Measurements from ENCODE around the gene PHACTR3. TPM values are rescaled to one million over a fixed set of nuclear protein-coding genes. Genes with fewer than 3 reads are reported as not detected.

The PHACTR3 gene
- total and polyA plus RNA-seq, 2 of the 8 experiments (the other 6 are each of a cell fraction or from before 2014, with no cell fraction given), result 0.05 to 0.13 TPM

DNA sequence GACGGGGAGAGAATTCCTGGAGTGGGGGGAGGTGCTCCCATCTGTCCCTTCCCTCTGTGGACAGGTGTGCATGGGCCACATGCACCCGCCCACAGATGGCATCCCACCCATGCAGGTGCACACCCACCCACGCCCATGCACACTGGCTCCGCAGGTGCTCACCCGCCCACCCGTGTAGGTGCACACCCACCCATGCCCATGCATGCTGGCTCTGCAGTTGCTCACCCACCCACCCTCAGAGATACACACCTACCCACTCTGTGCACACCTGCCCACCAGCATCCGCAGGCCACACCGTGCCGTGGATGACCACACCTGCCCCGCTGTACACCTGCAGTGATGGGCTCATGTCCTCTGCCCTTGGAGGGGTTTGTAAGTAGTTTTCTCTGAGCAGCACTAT lies 132.0 kb downstream of the PHACTR3 start:
- no peak overlapping the region for H3K23ac ChIP-seq (ENCODE audit: insufficient read length)
- H2AFZ ChIP-seq (ENCODE audit: low read length), result no peak overlapping the region
- H3K36me3 ChIP-seq (ENCODE audit: control insufficient read depth in 2 of 4, insufficient read depth in 4 of 4, low read length in 3 of 4), result no peaks in the 10 kb centered on the region
- H3K14ac ChIP-seq (ENCODE audit: insufficient read length), result no peak overlapping the region
- no peak overlapping the region for H2BK120ac ChIP-seq (replicated peaks; ENCODE audit: low read depth, low read length)
- H4K20me1 ChIP-seq (replicated peaks in 1 of 2; ENCODE audit: control insufficient read depth in 1 of 2, insufficient read depth in 2 of 2, low read length in 2 of 2), result no peaks in the 10 kb centered on the region
- no peak overlapping the region for H3K4me3 ChIP-seq (ENCODE audit: extremely low read depth in 1 of 4, insufficient read depth in 2 of 4, low read depth in 3 of 4, low read length in 4 of 4)
- H3K56ac ChIP-seq (replicated peaks; ENCODE audit: insufficient read length, low read depth, low read length), result no peak overlapping the region
- no peaks in the 10 kb centered on the region for H3K4me1 ChIP-seq (replicated peaks in 1 of 4; ENCODE audit: control insufficient read depth in 3 of 4, insufficient read depth in 4 of 4, low read length in 3 of 4)
- no peak for DNase-seq (ENCODE audit: low read depth in 1 of 2, low spot score in 2 of 2)
- peaks cover 91 to 97% of the 10 kb centered on the region in 2 experiments for H3K9me3 ChIP-seq (ENCODE audit: insufficient read depth in 2 of 2, low read depth in 1 of 2, low read length in 1 of 2)
- no peak overlapping the region for H2AK5ac ChIP-seq (ENCODE audit: low read depth, low read length)
- ChIA-PET CTCF (ENCODE audit: partially characterized antibody) (no interaction called here), POLR2A (ENCODE audit: partially characterized antibody) (no interaction called here)
- H2BK20ac ChIP-seq (ENCODE audit: low read length), result no peak overlapping the region
- no peak overlapping the region for H2BK12ac ChIP-seq (ENCODE audit: low read depth, low read length)
- no peak overlapping the region for H3K4me2 ChIP-seq (ENCODE audit: insufficient read depth in 1 of 2, low read depth in 2 of 2, low read length in 2 of 2)
- H4K8ac ChIP-seq (ENCODE audit: extremely low read depth, insufficient read depth, low read length), result no peak overlapping the region
- no peak overlapping the region for H3K27ac ChIP-seq (ENCODE audit: low read depth, low read length)
- no peak overlapping the region for H3K9ac ChIP-seq (replicated peaks in 1 of 4; ENCODE audit: extremely low read depth in 1 of 4, low read depth in 3 of 4, low read length in 3 of 4)
- H3K79me1 ChIP-seq (ENCODE audit: low read depth, low read length), result no peaks in the 10 kb centered on the region
- H3K4ac ChIP-seq (replicated peaks; ENCODE audit: insufficient read length, low read depth, low read length), result no peak overlapping the region
- WGBS, 2 experiments (ENCODE audit: extremely low coverage in 1 of 2, insufficient coverage in 1 of 2, insufficient read length in 1 of 2, insufficient replicate concordance in 2 of 2, low coverage in 1 of 2, low lambda C conversion rate in 2 of 2, missing lambda C conversion rate in 1 of 2), result 94% methylated on average over 5 of the region's 10 CpGs; no CpG with 5 or more reads in 1 of the 2 experiments
- no peak overlapping the region for H3K18ac ChIP-seq (ENCODE audit: extremely low read depth, low read length)
- H3K79me2 ChIP-seq (ENCODE audit: control insufficient read depth in 1 of 2, insufficient read depth in 2 of 2, low read length in 2 of 2), result no peaks in the 10 kb centered on the region
- no peaks in the 10 kb centered on the region for H3K27me3 ChIP-seq (replicated peaks in 1 of 4; ENCODE audit: control insufficient read depth in 3 of 4, extremely low read depth in 1 of 4, insufficient read depth in 3 of 4, low read length in 3 of 4)
- H2BK5ac ChIP-seq (ENCODE audit: low read depth, low read length), result no peak overlapping the region
- FAIRE-seq, result no peak
- H4K91ac ChIP-seq (replicated peaks; ENCODE audit: insufficient read length, low read length), result no peak overlapping the region
- no peak overlapping the region for H4K5ac ChIP-seq (ENCODE audit: insufficient read length, low read depth, low read length)
- no peaks in the 10 kb centered on the region for H3K23me2 ChIP-seq (ENCODE audit: low read depth, low read length)
- no peak overlapping the region for H2BK15ac ChIP-seq (ENCODE audit: low read length)
- TF ChIP-seq GABPA (IDR thresholded peaks at IDR 0.05; ENCODE audit: borderline replicate concordance, insufficient read depth, low read length), result no peak
- no peak for TF ChIP-seq FOSL1 (IDR thresholded peaks at IDR 0.05; ENCODE audit: insufficient read depth, low read depth, low read length)
- no peak for TF ChIP-seq CEBPB (IDR thresholded peaks at IDR 0.05; ENCODE audit: low read depth, low read length)
- no peak for TF ChIP-seq SUZ12 (IDR thresholded peaks at IDR 0.05; ENCODE audit: low read length)
- no peak for TF ChIP-seq JUN (IDR thresholded peaks at IDR 0.05; ENCODE audit: low read depth, low read length)
- no peak for TF ChIP-seq MAFK (IDR thresholded peaks at IDR 0.05; ENCODE audit: low read depth, low read length)
- TF ChIP-seq TAF7 (optimal IDR thresholded peaks at IDR 0.05; ENCODE audit: borderline replicate concordance, low read depth, low read length), result no peak
- TF ChIP-seq ZNF274 (IDR thresholded peaks at IDR 0.05; ENCODE audit: borderline replicate concordance, extremely low read depth, low read length), result no peak
- TF ChIP-seq SAP30 (IDR thresholded peaks at IDR 0.05; ENCODE audit: insufficient read depth, insufficient replicate concordance, low read length), result no peak
- TF ChIP-seq CBX5 (IDR thresholded peaks at IDR 0.05; ENCODE audit: low read depth, low read length), result no peak
- no peak for TF ChIP-seq NANOG (IDR thresholded peaks at IDR 0.05; ENCODE audit: insufficient read depth, low read depth, low read length, poor library complexity, severe bottlenecking)
- no peak for TF ChIP-seq TEAD4 (IDR thresholded peaks at IDR 0.05; ENCODE audit: low read depth, low read length)
- no peak for TF ChIP-seq TBP (IDR thresholded peaks at IDR 0.05; ENCODE audit: low read depth, low read length)
- TF ChIP-seq RAD21 (IDR thresholded peaks at IDR 0.05 in 1 of 2, conservative IDR thresholded peaks at IDR 0.05 in 1 of 2; ENCODE audit: low read depth in 2 of 2, low read length in 2 of 2), result no peak
- TF ChIP-seq SIRT6 (IDR thresholded peaks at IDR 0.05; ENCODE audit: low read length), result no peak
